ENCODE results near the gene APP. TPM values are rescaled to one million over a fixed set of nuclear protein-coding genes. Genes with fewer than 3 reads are reported as not detected.

APP gene
- total and polyA plus RNA-seq, 2 experiments from 2014 or later = 55.7 to 316 TPM

DNA sequence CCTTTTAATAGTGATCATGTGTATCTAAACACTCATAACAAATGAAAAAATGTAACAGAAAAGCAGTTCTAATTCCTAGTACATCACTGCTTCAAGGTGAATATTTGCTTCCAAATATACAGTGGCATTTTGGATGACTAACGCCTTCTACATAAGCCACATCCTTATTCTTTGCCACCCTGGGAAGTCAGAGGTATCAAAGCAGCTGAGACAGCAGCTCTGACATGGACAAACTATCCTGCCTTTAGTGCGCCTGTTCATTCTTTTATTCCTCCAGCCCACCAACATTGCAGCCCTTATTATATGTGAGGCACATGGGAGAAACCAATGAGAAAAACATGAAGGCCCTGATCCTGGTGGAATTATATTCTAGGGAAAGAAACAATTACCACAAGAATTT, 183.0 kb downstream of the APP start:
- no peaks in the 10 kb centered on the region for H3K9me3 ChIP-seq (ENCODE audit: low read depth)
- no peak overlapping the region for H3K27ac ChIP-seq
- no peak overlapping the region for H2AFZ ChIP-seq
- no peak overlapping the region for H3K4me3 ChIP-seq
- H3K36me3 ChIP-seq (replicated peaks; ENCODE audit: insufficient read depth, low read depth) = peaks cover 5% of the 10 kb centered on the region
- no peaks in the 10 kb centered on the region for H4K20me1 ChIP-seq (ENCODE audit: insufficient read depth, poor library complexity, severe bottlenecking)
- DNase-seq (ENCODE audit: low spot score) = no peak
- 96% methylated on average over 2 of the region's 2 CpGs for WGBS (ENCODE audit: low lambda C conversion rate, missing lambda C conversion rate)
- H3K4me1 ChIP-seq (ENCODE audit: insufficient read depth) = no peaks in the 10 kb centered on the region
- H3K79me2 ChIP-seq = no peaks in the 10 kb centered on the region
- no peak overlapping the region for H3K4me2 ChIP-seq
- H3K9me2 ChIP-seq (replicated peaks; ENCODE audit: insufficient read depth) = no peaks in the 10 kb centered on the region
- no peaks in the 10 kb centered on the region for H3K27me3 ChIP-seq
- no peak for TF ChIP-seq EZH2phosphoT487 (IDR thresholded peaks at IDR 0.05; ENCODE audit: low read depth, severe bottlenecking, unreplicated experiment)
- no peak for TF ChIP-seq EZH2 (IDR thresholded peaks at IDR 0.05; ENCODE audit: borderline replicate concordance)
- TF ChIP-seq, protein P1, sequence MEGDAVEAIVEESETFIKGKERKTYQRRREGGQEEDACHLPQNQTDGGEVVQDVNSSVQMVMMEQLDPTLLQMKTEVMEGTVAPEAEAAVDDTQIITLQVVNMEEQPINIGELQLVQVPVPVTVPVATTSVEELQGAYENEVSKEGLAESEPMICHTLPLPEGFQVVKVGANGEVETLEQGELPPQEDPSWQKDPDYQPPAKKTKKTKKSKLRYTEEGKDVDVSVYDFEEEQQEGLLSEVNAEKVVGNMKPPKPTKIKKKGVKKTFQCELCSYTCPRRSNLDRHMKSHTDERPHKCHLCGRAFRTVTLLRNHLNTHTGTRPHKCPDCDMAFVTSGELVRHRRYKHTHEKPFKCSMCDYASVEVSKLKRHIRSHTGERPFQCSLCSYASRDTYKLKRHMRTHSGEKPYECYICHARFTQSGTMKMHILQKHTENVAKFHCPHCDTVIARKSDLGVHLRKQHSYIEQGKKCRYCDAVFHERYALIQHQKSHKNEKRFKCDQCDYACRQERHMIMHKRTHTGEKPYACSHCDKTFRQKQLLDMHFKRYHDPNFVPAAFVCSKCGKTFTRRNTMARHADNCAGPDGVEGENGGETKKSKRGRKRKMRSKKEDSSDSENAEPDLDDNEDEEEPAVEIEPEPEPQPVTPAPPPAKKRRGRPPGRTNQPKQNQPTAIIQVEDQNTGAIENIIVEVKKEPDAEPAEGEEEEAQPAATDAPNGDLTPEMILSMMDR (IDR thresholded peaks at IDR 0.05; ENCODE audit: poor library complexity) = no peak

DNA sequence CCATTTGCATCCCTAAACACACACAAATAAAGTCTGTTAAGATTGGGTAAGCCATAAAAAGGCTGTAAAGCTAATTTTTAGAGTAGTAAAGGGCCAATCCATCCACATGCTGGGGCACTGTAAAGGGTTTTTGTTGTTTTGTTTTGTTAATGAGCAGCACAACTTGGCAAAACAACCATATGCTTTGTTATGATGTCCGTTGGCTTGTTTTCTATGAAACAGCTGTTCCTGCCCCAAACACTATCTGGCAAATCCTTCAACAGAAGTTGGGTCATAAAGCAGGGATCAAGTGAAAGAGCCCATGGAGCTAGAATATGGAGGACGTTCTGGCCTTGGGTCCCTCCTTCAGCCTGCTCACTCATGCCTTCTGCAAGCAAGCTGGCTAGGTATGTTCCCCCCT, 183.6 kb downstream of the APP start:
- Histone ChIP-seq H3K27me3 (no peaks in the 10 kb centered on the region), H3K4me1 (ENCODE audit: insufficient read depth) (no peaks in the 10 kb centered on the region), H3K27ac (no peak overlapping the region), H3K36me3 (replicated peaks; ENCODE audit: insufficient read depth, low read depth) (peaks cover 5% of the 10 kb centered on the region), H3K4me2 (no peak overlapping the region), H3K9me3 (ENCODE audit: low read depth) (no peaks in the 10 kb centered on the region), H3K4me3 (no peak overlapping the region), H4K20me1 (ENCODE audit: insufficient read depth, poor library complexity, severe bottlenecking) (no peaks in the 10 kb centered on the region), H3K9me2 (replicated peaks; ENCODE audit: insufficient read depth) (no peaks in the 10 kb centered on the region), H2AFZ (no peak overlapping the region), H3K79me2 (no peaks in the 10 kb centered on the region)
- 82% methylated on average over 2 of the region's 2 CpGs for WGBS (ENCODE audit: low lambda C conversion rate, missing lambda C conversion rate)
- no peak for DNase-seq (ENCODE audit: low spot score)
- TF ChIP-seq, protein P1 (IDR thresholded peaks at IDR 0.05; ENCODE audit: poor library complexity) = no peak
- no peak for TF ChIP-seq EZH2phosphoT487 (IDR thresholded peaks at IDR 0.05; ENCODE audit: low read depth, severe bottlenecking, unreplicated experiment)
- TF ChIP-seq EZH2 (IDR thresholded peaks at IDR 0.05; ENCODE audit: borderline replicate concordance) = no peak

DNA sequence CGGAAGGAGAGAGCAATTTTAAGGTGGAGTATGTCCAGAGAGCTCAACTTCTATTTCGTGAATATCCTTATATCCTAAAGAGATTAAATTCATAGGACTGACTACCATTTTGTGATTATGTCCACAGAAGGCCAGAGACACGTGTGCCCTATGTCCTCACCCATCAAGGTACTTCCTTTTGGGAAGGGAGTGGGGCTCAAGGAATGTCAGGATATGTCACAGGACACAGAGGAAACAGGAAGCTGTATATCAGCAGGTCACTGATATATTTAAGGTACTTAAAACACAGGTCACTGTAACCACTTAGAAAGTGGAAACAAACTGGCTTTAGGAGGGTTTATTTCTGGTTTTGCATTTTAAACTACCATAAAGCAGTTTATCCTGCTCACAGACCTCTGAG, 184.6 kb downstream of the APP start:
- no peaks in the 10 kb centered on the region for H3K9me3 ChIP-seq (ENCODE audit: low read depth)
- no peak overlapping the region for H3K27ac ChIP-seq
- TF ChIP-seq, protein P1 (IDR thresholded peaks at IDR 0.05; ENCODE audit: poor library complexity) = no peak
- TF ChIP-seq EZH2phosphoT487 (IDR thresholded peaks at IDR 0.05; ENCODE audit: low read depth, severe bottlenecking, unreplicated experiment) (no peak), EZH2 (IDR thresholded peaks at IDR 0.05; ENCODE audit: borderline replicate concordance) (no peak)
- no peaks in the 10 kb centered on the region for H3K79me2 ChIP-seq
- no peak overlapping the region for H3K4me3 ChIP-seq
- no peak overlapping the region for H2AFZ ChIP-seq
- DNase-seq (ENCODE audit: low spot score) = no peak
- no peak overlapping the region for H3K4me2 ChIP-seq
- H3K36me3 ChIP-seq (replicated peaks; ENCODE audit: insufficient read depth, low read depth) = peaks cover 5% of the 10 kb centered on the region
- WGBS (ENCODE audit: low lambda C conversion rate, missing lambda C conversion rate) = 98% methylated on average over 3 of the region's 3 CpGs
- no peaks in the 10 kb centered on the region for H3K4me1 ChIP-seq (ENCODE audit: insufficient read depth)
- no peaks in the 10 kb centered on the region for H3K27me3 ChIP-seq
- no peaks in the 10 kb centered on the region for H3K9me2 ChIP-seq (replicated peaks; ENCODE audit: insufficient read depth)
- H4K20me1 ChIP-seq (ENCODE audit: insufficient read depth, poor library complexity, severe bottlenecking) = no peaks in the 10 kb centered on the region

DNA sequence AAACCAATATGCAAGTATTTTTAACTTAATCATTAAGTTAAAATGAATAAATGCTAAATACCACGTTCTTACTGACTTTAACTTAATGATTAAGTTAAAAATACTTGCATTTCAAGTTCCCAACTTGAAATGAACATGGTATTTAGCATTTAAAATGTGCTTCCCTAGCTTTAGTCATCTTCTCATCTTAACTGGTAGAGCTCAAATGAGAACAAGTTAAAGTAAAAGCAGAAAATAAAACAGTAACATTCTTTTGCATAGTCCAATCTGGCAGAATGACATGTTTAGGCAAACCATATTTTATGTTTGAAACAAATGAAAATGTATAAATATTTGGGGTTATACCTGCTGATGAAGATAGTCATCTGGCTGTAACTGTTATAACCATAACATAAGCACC, 186.0 kb downstream of the APP start:
- no peak overlapping the region for H2AFZ ChIP-seq
- H3K9me3 ChIP-seq (ENCODE audit: low read depth) = no peaks in the 10 kb centered on the region
- no peaks in the 10 kb centered on the region for H3K4me1 ChIP-seq (ENCODE audit: insufficient read depth)
- H4K20me1 ChIP-seq (ENCODE audit: insufficient read depth, poor library complexity, severe bottlenecking) = no peaks in the 10 kb centered on the region
- H3K4me3 ChIP-seq = no peak overlapping the region
- H3K79me2 ChIP-seq = no peaks in the 10 kb centered on the region
- H3K27me3 ChIP-seq = no peaks in the 10 kb centered on the region
- no peak for TF ChIP-seq EZH2 (IDR thresholded peaks at IDR 0.05; ENCODE audit: borderline replicate concordance)
- TF ChIP-seq, protein P1 (IDR thresholded peaks at IDR 0.05; ENCODE audit: poor library complexity) = no peak
- TF ChIP-seq EZH2phosphoT487 (IDR thresholded peaks at IDR 0.05; ENCODE audit: low read depth, severe bottlenecking, unreplicated experiment) = no peak
- no peaks in the 10 kb centered on the region for H3K9me2 ChIP-seq (replicated peaks; ENCODE audit: insufficient read depth)
- no peak for DNase-seq (ENCODE audit: low spot score)
- no peak overlapping the region for H3K4me2 ChIP-seq
- H3K36me3 ChIP-seq (replicated peaks; ENCODE audit: insufficient read depth, low read depth) = peaks cover 4% of the 10 kb centered on the region
- 88% methylated on average over 1 of the region's 1 CpG for WGBS (ENCODE audit: low lambda C conversion rate, missing lambda C conversion rate)
- H3K27ac ChIP-seq = no peak overlapping the region
